HG03457 (cell line): ENCODE measurements around the gene NPBWR2.
"Not testable (repeated sequence)": the region's sequence is repeated elsewhere in the genome, so short reads cannot be mapped to it uniquely, and the experiment has no call there.

Experiments
- ATAC-seq: cut with Tn5 transposase; IDR thresholded peaks from one replicate; pipeline ENCODE4 v1.9.1; 2021; ENCODE audit warnings: moderate number of reproducible peaks; ENCODE audit not compliant: unreplicated experiment

The NPBWR2 gene

DNA sequence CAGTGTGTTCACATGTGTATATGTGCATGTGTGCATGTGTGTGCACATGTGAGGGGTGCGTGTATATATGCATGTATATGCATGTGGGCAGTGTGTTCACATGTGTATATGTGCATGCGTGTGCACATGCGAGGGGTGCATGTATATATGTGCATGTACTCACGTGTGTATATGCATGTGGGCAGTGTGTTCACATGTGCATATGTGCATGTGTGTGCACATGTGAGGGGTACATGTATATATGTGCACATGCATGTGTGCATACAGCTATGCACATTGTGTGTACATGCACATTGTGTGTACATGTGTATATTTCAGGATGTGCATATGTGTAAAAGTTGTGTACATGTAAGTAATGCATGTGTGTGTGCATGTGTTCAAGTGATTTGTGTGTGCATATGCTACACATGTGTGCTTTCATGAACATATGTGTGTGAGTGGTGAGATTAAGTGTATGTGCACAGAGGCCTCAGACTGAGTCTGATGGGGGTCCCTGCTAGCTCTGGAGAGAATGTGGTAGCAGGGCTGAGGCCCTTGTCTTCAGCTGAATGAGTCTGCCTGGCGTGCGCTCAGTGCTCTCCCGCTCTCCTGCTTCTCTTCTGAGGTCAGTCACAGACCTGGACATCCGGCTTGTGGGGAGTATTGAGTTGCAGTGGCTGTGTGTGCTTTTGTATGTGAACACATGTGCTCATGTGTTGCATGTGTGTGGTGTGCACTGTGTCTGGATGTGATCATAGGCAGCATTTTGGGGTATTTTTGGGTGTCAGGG, 37.0 kb upstream of the NPBWR2 start:
- no peak for ATAC-seq

DNA sequence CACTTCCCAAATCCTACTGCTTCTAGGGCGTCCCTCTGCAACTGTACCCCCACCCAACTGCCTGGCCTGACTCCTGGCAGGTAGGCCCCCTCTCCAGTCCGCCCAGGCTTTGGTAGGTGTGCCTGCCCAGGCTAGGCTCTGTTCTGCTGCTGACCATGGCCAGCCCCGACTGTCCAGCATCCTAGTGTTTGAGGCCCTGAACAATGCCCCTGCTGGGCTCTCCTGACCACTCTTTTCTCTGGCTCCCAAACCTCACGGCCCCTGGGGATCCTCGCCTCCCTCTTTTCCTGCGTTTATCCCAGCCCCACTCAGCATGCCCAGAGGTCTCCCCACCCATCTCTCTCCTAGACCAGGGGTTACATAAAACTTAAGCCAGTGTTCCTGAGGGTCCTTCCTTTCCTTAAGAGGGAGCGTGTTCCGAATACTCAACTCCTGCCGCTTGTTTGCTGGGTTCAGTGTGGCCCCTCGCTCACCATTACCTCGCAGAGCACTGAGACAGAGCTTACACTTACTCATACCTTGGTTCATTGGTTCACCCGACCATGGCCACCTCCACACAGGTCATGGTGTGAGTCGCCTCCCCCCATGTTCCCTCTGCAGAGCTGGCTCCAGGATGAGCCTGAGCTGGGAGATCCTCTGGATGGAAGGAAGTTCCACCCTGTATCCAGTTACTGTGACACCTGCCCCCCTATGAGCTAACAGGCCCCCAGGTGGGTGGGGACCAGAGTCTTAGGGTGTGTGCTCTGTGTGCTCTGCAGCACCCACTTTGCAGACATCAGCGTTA, 35.8 kb upstream of the NPBWR2 start:
- ATAC-seq, result no peak

DNA sequence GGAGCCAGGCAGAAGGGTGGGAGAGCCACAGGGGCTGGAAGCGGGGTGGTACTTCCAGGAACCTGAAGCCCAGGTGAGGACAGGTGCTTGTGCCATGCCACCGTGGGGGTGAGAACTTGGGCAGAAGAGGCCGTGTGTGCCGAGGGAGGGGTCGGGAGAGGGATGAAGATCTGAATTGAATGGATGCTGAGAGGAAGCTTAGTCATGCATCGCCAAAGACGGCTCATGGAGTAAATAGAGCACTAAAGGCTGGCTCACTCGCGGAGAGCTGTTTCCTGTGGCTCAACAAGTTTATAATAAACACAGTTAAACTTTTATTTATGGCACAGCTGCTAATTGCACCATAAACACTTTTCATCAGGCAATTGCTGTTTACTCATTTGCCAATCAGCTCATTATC, 35.2 kb upstream of the NPBWR2 start:
- ATAC-seq, result no peak

DNA sequence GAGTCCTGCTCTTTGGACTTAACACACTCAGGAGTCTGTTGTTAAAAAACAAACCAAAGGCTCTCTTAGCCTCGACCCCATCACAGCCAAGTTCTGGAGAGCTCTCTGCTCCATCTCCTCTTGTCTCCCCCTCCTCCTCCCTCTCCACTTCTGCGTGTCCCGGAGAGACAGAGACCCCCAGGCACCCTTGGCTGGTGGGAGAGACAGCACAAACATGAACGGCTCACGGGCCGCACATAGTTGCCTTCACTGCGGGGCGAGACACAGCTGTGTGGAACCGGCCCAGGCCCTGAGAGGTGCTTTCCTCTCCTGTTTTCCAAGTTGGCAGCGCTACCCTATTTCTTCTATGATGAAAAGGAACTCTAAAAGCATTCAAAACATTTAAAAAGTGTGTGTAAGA, 33.6 kb upstream of the NPBWR2 start:
- ATAC-seq, result no peak

DNA sequence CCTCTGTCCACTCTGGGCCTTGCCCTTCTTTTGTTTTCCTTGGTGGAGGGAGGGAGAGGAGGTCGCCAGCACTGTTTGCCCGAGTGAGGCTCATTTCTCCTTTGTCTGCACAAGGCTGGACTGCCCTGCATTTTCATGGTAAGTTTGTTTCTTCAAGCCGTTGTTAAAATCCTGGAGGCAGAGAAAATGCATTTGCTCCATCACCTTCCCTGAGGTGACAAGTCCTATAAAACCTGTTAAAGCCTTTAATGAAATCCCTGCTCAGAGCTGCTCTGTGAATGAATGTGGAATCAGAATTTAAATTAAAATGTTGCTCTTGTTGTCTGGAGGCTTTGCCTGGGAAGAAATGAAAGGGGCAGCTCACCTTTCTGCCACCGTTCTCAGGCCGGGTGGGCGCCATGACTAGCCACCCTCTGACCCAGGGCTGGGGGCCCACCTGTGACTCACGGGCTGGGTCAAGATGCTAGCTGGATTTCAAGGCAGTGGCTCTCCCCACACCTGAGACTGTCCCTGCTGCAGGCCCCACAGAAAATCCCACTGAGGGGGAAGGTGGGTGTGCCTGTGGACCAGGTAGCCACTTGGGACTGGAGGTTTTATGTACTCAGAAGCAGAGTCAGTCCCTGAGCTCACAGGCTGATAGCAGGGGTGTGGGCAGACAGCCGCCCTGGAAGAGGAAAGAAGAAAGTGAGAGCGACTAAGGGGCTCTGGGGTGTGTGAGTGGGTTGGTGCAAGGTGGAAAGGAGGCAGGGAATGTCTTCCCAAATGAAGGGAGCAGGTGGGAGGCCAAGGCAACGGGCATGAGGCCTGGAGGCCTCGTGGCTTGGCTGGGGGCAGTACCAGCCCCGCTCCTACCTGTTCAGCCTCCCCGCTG, 32.9 kb upstream of the NPBWR2 start:
- no peak for ATAC-seq

DNA sequence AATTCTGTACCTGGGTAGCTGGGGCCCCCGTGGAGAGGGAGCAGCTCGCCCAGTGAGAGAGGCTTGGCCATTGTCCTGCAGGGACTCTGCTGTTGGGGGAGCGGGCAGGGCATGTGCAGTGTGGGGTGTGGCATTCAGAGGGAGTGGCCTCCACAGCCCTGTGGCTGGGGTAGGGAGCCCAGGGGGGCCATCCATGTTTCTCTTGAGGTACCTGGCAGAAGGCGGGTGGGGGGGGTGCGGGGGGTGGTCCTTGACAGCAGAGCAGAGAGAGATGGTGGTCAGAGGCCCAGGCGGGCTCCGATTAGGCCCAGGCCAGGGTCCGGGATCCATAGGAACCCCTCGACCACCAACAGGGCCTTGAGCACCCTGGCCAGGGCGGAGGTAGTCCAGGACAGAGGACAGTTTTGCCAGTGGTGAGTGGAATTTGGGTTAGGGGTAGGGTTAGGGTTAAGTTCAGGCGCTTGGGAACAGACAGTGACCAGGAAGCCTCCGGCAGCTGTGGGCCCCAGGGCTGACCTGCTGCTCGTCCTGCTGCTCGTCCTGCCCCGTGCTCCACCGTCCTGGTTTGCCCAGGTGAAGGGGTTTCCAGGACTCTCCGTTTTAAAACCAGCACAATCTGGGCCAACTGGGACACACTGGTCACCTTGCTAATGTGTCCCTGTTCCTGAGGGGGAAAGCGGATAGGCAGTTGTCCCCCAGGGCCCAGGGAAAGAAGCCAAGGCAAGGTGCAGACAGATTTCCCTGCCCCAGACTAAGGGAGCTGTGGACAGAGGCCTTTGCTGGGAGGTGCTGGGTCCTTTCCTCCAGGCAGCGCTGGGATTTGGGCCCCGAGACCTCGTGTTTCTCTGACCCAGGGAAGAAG, 32.1 kb upstream of the NPBWR2 start:
- ATAC-seq, result no peak

DNA sequence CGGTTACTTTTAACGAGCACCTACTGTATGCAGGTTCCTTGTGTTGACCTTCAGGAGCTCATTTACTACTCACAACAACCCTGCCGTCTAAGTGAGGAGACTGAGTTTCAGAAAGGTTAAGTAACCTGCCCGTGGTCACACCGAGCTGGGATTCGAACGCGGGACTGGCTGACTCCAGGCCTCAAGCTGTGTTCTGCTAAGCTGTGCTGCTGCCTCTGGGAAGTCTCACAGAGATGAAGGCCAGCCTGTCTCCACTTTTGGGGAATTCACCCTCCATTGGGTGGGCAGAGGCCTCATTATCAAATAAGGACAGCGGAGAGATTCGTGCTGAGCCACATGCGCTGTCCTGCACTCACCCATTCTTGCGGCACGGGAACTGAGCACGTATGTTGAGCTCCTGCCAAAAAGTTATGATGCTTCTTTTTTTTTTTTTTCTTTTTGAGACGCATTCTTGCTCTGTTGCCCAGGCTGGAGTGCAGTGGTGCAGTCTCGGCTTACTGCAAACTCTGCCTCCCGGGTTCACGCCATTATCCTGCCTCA, 31.0 kb upstream of the NPBWR2 start:
- no peak for ATAC-seq

DNA sequence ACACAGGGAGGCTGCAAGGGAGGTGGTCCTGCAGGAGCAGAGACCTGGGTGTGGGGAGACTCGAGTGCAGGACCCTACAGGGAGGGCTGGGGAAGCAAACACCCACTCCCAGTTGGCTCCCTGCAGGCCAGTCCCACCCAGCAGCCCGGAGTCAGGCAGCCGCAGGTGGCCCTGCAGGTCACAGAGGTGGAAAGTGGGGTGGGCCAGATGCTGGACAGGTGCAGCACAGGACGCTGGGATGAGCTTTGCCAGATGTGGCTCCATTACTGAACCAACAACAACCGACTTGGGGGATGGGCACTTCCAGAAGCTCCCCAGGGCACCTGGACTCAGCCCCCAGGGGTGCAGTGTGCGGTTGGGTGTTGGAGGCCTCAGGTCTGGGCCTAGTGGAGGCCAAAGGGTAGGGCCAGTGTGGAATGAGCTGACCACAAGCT, 30.2 kb upstream of the NPBWR2 start:
- no peak for ATAC-seq

DNA sequence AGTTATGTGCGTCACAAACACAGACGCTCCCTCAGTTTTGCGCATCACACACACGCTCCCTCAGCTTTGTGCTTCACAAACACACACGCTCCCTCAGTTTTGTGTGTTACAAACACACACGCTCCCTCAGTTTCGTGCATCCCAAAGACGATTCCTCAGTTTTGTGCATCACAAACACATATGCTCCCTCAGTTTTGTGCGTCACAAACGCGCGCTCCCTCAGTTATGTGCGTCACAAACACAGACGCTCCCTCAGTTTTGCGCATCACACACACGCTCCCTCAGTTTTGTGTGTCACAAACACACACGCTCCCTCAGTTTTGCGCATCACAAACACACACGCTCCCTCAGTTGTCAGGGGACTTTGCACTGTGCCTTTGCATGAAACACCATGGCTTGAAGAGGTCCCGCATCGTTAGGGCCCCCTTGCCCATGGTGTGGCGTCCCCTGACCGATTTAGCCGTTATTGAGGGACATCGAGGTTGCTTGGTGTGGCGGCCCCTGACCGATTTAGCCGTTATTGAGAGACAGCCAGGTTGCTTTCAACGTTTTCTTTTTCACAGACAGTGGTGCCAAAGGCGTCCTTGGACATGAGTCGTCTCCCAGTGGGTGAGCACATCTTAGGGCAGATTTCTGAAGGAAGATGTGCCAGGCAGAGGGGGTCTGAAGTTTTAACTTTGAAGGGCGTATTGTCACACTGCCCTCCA, 28.8 kb upstream of the NPBWR2 start:
- no peak for ATAC-seq

DNA sequence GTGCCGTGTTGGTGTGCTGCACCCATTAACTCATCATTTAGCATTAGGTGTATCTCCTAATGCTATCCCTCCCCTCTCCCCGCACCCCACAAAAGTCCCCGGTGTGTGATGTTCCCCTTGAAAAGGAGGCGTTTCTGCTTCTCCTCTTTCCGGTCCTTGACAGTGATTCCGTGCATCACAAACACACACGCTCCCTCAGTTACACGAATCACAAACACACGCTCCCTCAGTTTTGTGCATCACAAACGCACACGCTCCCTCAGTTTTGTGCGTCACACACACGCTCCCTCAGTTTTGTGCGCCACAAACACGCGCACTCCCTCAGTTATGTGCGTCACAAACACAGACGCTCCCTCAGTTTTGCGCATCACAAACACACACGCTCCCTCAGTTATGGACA, 27.4 kb upstream of the NPBWR2 start:
- not testable (repeated sequence) for ATAC-seq

DNA sequence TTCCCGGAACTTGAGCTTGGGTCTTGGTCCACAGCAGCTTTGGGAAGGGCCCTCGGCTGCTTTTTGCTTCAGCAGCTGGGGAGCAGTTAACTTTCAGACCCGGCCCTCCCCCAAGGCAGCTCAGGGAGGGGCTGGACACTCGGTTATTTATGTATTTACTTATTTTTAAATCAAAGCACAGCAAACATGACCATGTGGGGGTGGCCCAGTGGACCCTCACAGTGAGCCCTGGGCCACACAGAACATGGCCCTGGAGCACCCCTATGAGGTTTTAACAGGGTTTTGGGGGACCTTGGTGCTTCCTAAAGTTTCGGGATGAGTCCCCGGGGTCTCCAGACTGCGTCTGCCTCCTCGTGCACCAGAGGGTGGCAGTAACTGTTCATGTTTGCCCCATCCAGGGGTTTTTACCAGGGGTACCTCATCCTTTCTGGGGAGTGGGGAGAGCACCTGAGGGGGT, 26.6 kb upstream of the NPBWR2 start:
- no peak for ATAC-seq

DNA sequence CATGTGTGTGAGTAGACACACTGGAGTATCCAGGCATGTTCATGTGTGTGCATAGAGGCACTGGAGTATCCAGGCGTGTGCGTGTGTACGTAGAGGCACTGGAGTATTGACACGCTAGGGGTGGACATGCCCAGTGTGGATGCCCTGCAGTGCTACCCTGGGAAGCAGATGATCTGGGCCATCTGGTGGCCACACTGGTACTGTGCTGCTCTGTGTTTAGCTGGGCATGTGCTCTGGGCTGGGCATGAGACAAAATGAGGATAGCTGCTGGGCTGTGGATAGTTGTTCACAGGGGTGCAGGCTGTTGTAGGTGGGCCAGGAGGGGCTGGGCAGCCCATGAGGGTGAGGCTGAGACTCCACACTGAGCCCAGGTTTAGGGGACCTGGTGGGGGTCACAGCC, 24.0 kb upstream of the NPBWR2 start:
- no peak for ATAC-seq

DNA sequence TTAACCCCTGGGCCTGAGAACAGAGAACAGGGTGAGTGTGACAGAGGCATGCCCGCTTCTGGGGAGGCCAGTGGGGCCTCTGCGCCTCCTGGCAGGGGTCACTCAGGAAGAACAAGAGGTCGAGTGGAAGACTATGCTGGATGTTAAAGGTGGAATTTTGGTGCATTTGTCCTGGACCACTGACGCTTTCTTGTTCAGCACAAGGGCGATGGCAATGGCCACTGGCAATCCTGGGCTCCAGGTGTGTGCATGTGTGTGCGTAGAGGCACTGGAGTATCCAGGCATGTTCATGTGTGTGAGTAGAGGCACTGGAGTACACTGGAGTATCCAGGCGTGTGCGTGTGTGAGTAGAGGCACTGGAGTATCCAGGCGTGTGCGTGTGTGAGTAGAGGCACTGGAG, 23.5 kb upstream of the NPBWR2 start:
- no peak for ATAC-seq

DNA sequence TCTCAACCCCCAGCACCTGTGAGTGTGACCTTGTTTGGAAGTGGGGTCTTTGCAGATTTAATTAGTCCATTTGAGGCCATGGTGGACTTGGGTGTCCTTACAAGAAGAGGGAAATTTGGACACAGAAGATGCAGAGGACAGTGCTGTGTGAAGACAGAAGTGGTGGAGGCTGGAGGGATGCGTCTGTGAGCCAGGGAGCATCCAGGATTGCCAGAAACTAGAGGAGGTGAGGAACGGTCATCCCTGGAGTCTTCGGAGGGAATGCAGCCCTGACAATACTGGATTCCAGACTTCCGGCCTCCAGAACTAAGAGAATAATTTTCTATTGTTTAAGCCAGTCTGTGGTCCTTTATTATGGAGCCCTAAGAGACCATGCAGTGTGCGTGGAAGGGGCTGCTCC, 22.9 kb upstream of the NPBWR2 start:
- no peak for ATAC-seq

DNA sequence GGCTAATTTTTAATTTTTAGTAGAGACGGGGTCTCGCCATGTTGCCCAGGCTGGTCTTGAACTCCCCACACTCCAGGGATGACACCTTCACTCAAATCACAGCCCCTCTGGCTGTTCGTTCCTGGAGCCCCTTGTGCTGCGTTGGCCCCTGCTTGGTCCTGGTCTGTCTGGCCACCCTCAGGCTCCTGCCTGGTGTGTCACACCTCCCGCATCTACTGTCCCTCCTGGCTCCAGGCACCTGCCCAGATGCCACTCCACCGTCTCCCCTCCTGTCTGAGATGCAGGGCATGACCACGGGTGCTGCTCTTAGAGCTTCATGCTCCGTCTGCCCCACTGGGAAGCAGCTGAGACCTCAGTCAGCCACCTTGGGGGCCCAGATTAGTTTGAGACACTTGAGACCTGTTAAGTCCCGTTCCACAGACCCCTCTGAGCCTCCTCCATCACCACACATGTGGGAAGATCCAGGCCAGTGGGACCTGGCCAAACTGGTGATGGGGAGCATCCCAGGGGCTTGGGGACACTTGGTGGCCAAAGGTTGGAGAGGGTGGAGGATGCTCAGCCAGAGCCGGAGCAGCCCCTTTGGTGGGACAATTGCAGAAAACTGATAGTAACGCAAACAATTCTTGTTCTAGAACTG, 21.9 kb upstream of the NPBWR2 start:
- no peak for ATAC-seq

DNA sequence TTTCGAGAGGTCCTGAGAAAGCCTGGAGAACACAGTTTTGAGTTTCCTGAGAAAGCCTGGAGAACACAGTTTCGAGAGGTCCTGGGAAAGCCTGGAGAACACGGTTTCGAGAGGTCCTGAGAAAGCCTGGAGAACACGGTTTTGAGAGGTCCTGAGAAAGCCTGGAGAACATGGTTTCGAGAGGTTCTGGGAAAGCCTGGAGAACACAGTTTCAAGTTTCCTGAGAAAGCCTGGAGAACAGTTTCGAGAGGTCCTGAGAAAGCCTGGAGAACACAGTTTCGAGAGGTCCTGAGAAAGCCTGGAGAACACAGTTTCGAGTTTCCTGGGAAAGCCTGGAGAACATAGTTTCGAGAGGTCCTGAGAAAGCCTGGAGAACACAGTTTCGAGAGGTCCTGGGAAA, 16.2 kb upstream of the NPBWR2 start:
- ATAC-seq, result not testable (repeated sequence)

DNA sequence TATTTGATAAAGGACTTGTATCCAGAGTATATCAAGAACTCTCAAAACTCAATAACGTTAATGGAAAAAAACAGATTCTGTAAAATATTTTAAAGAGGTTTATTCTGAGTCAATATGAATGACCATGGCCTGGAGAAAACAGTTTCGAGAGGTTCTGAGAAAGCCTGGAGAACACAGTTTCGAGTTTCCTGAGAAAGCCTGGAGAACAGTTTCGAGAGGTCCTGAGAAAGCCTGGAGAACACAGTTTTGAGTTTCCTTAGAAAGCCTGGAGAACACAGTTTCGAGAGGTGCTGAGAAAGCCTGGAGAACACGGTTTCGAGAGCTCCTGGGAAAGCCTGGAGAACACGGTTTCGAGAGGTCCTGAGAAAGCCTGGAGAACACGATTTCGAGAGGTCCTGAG, 15.6 kb upstream of the NPBWR2 start:
- ATAC-seq, result not testable (repeated sequence)

DNA sequence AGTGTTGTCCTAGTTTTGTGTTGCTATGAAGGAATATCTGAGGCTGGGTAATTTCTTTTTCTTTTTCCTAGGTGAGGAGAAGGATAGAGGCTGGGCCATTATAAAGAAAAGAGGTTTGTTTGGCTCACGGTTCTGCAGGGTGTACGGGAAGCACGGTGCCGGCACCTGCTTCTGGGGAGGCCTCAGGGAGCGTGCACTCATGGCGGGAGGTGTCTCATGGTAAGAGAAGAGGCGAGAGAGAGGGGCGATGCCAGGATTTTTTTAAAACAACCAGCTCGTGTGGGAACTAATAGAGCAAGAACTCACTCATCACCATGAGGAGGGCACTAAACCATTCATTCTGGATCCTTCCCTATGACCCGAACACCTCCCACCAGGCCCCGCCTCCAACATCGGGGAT, 14.2 kb upstream of the NPBWR2 start:
- no peak for ATAC-seq
